ENCODE data around the gene EZH1. TPM values are rescaled to one million over a fixed set of nuclear protein-coding genes. Genes with fewer than 3 reads are reported as not detected.

The EZH1 gene
- total and polyA plus RNA-seq, 2 of the 4 experiments (the other 2 are of a cell fraction): 17.6 to 27.3 TPM

DNA sequence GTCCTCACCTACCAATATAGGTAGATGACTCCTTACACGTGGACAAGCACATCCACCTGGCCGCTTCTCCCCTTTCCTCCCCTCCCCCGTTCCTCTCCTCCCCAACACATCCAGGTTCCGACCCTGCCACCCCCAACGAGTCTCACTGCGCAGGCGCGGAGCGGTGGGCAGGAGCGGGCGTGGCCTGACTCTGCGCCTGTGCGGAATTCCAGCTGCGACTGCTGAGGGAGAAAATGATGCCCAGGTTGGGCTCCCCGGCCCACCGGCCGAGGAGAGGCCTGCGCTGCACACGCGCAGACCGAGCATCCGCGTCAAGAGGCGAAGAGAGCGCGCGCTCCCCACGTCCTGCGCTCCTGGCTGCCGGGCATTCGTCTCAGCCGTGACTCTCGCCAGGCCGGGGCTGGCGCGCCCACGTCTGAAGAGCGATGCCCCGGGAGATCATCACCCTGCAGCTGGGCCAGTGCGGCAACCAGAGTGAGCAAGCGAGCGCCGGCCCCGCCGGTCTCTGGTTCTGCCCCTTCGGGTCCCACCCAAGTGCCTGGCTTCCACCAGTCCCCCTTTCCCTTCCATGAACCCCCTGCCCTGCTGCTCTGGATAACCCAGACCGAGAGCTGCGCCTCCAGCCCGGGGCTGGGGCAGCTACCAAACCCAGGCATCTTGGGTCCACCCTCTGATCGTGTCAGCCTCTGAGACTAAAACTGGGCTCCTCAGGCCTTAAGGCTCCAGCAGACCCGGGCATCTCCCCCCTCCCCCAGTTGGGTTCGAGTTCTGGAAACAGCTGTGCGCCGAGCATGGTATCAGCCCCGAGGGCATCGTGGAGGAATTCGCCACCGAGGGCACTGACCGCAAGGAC is 85.5 kb downstream of the EZH1 start, which contains the start of gene TUBG2:
Gene TUBG2 (plus strand): TSS at position 206 of the 853 bp plus-strand sequence. CDS start 220 bp downstream, at position 426.
- Histone ChIP-seq H3K9me1 (ENCODE audit: insufficient read depth, low read length) (peaks cover 15% of the 10 kb centered on the region), H3K14ac (replicated peaks; ENCODE audit: low read depth, low read length) (peak within 1 kb of the TSS; percentile 86), H3K4me1 (ENCODE audit: control insufficient read depth, insufficient read depth, low read length) (peaks cover 9% of the 10 kb centered on the region), H3K4me3 (ENCODE audit: insufficient read depth, low read depth, low read length) (peak within 1 kb of the TSS; percentile 66), H2AK5ac (ENCODE audit: low read depth, low read length) (peak within 1 kb of the TSS; percentile 74), H3K56ac (ENCODE audit: extremely low read depth, insufficient read depth, low read length) (peak within 1 kb of the TSS; percentile 25; the same call in 1 of the 2 replicates), H3K23ac (ENCODE audit: low read depth, low read length) (peak within 1 kb of the TSS; percentile 13; the same call in 1 of the 2 replicates), H2BK20ac (ENCODE audit: low read depth, low read length) (no peak within 1 kb of the TSS), H3K36me3 (ENCODE audit: control insufficient read depth, insufficient read depth, low read length) (peaks cover 8% of the 10 kb centered on the region; the same call in 1 of the 2 replicates), H3K4me2 (ENCODE audit: low read depth, low read length) (peak within 1 kb of the TSS; percentile 96), H4K8ac (ENCODE audit: low read depth in 2 of 2, low read length in 2 of 2) (peak within 1 kb of the TSS; percentile 77 to 97), H4K20me1 (ENCODE audit: insufficient read depth, low read length) (no peaks in the 10 kb centered on the region), H3K18ac (ENCODE audit: low read depth, low read length) (peak within 1 kb of the TSS; percentile 81), H3K9me3 (ENCODE audit: control insufficient read depth, insufficient read depth, low read length) (no peaks in the 10 kb centered on the region), H2BK5ac (ENCODE audit: low read depth, low read length, poor library complexity, severe bottlenecking) (peak within 1 kb of the TSS; percentile 35), H2BK15ac (ENCODE audit: low read depth, low read length) (peak within 1 kb of the TSS; percentile 61; the same call in 1 of the 3 replicates), H2AK9ac (replicated peaks; ENCODE audit: low read depth, low read length, poor library complexity) (peak within 1 kb of the TSS; percentile 87), H4K5ac (ENCODE audit: low read depth, low read length) (peak within 1 kb of the TSS; percentile 98), H3K4ac (ENCODE audit: low read depth, low read length) (peak within 1 kb of the TSS; percentile 95), H4K91ac (ENCODE audit: insufficient read depth, low read depth, low read length) (peak within 1 kb of the TSS; percentile 72), H2BK120ac (ENCODE audit: low read depth, low read length) (peak within 1 kb of the TSS; percentile 69; the same call in 1 of the 2 replicates), H3K27me3 (ENCODE audit: control insufficient read depth, insufficient read depth, low read length) (peaks cover 2% of the 10 kb centered on the region), H3K27ac (ENCODE audit: insufficient read depth, low read length) (peak within 1 kb of the TSS; percentile 61), H3K9ac (ENCODE audit: low read depth, low read length) (peak within 1 kb of the TSS; percentile 73), H2AFZ (replicated peaks; ENCODE audit: low read length, poor library complexity) (peak within 1 kb of the TSS; percentile 94), H3K79me1 (ENCODE audit: low read depth in 1 of 2, low read length in 2 of 2) (peaks cover 4 to 28% of the 10 kb centered on the region in 2 experiments; a peak in 2 of 4 replicates)
- DNase-seq: peak; percentile 87
- dilution Hi-C loops (cut with HindIII; ENCODE audit: low sequenced_read_pairs, unreplicated experiment) (no loop called here), intact Hi-C loops (cut with micrococcal nuclease) (loop anchor here (5.0 kb wide), 1 partner anchor 52 kb away; the partner anchor contains the start of genes RETREG3 and TUBG1), in situ Hi-C loops (cut with MboI; ENCODE audit: low sequenced_read_pairs) (no loop called here)
- POLR2A ChIA-PET (ENCODE audit: unreplicated experiment): no interaction called here
- WGBS, 2 experiments (ENCODE audit: extremely low coverage in 2 of 2, insufficient read length in 1 of 2): 1% methylated on average over 26 of the region's 59 CpGs; no CpG with 5 or more reads in 1 of the 2 experiments
- BruUV-seq (replicated peaks): no TSS peak
- ATAC-seq (ENCODE audit: low read depth): peak; percentile 95
- CTCF ChIA-PET: interaction anchor here (1.1 to 1.6 kb wide), 2 partner anchors 24 to 81 kb away, joined by 3 read pairs; no protein-coding TSS in a partner anchor
- TF ChIP-seq POLR2A (IDR thresholded peaks at IDR 0.05; ENCODE audit: low read depth, low read length) (no peak), RAD21 (IDR thresholded peaks at IDR 0.05; ENCODE audit: low read length) (no peak), FOS (IDR thresholded peaks at IDR 0.05; ENCODE audit: low read depth, low read length) (no peak), CEBPB (IDR thresholded peaks at IDR 0.05; ENCODE audit: low read depth, low read length) (no peak), NFE2L2 (IDR thresholded peaks at IDR 0.05; ENCODE audit: low read depth, low read length) (no peak), RFX5 (IDR thresholded peaks at IDR 0.05; ENCODE audit: low read depth, low read length) (no peak), RCOR1 (IDR thresholded peaks at IDR 0.05; ENCODE audit: insufficient replicate concordance, low read length) (no peak), MAZ (IDR thresholded peaks at IDR 0.05; ENCODE audit: borderline replicate concordance, low read depth, low read length) (peak; percentile 55; the same call in 1 of the 2 replicates), CHD1 (IDR thresholded peaks at IDR 0.05; ENCODE audit: low read depth, low read length) (no peak), SMC3 (IDR thresholded peaks at IDR 0.05; ENCODE audit: low read depth, low read length) (no peak), MAFK (IDR thresholded peaks at IDR 0.05; ENCODE audit: low read depth, low read length) (no peak), MXI1 (IDR thresholded peaks at IDR 0.05; ENCODE audit: borderline replicate concordance, low read depth, low read length) (peak; percentile 58; the same call in 1 of the 2 replicates)
- TF ChIP-seq, protein P1, sequence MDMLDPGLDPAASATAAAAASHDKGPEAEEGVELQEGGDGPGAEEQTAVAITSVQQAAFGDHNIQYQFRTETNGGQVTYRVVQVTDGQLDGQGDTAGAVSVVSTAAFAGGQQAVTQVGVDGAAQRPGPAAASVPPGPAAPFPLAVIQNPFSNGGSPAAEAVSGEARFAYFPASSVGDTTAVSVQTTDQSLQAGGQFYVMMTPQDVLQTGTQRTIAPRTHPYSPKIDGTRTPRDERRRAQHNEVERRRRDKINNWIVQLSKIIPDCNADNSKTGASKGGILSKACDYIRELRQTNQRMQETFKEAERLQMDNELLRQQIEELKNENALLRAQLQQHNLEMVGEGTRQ (IDR thresholded peaks at IDR 0.05; ENCODE audit: low read depth, low read length): no peak
- TF ChIP-seq, protein P2, sequence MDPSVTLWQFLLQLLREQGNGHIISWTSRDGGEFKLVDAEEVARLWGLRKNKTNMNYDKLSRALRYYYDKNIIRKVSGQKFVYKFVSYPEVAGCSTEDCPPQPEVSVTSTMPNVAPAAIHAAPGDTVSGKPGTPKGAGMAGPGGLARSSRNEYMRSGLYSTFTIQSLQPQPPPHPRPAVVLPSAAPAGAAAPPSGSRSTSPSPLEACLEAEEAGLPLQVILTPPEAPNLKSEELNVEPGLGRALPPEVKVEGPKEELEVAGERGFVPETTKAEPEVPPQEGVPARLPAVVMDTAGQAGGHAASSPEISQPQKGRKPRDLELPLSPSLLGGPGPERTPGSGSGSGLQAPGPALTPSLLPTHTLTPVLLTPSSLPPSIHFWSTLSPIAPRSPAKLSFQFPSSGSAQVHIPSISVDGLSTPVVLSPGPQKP (IDR thresholded peaks at IDR 0.05; ENCODE audit: borderline replicate concordance, low read depth, low read length): no peak

All from IMR-90 (cell line).